BLaER1 (cell line): ENCODE measurements around the gene EEF1A2.

Source experiments
- H3K27ac ChIP-seq: shearing (Covaris generic); formaldehyde crosslinking; 2 replicates; pipeline ENCODE4 v1.8.1; 2022
- H3K27me3 ChIP-seq: shearing (Covaris generic); formaldehyde crosslinking; 2 replicates; pipeline ENCODE4 v1.8.1; 2022
- H3K36me3 ChIP-seq: shearing (Covaris generic); formaldehyde crosslinking; 2 replicates; pipeline ENCODE4 v1.8.1; 2022
- H3K4me1 ChIP-seq: shearing (Covaris generic); formaldehyde crosslinking; 2 replicates; pipeline ENCODE4 v1.8.1; 2022
- H3K4me2 ChIP-seq: shearing (Covaris generic); formaldehyde crosslinking; 2 replicates; pipeline ENCODE4 v1.8.1; 2022
- H3K4me3 ChIP-seq: shearing (Covaris generic); formaldehyde crosslinking; 2 replicates; pipeline ENCODE4 v1.8.1; 2022
- H3K9ac ChIP-seq: shearing (Covaris generic); formaldehyde crosslinking; 2 replicates; pipeline ENCODE4 v1.8.1; 2022
- H3K9me3 ChIP-seq: shearing (Covaris generic); formaldehyde crosslinking; 2 replicates; pipeline ENCODE4 v1.8.1; 2022
- H4K20me1 ChIP-seq: shearing (Covaris generic); formaldehyde crosslinking; 2 replicates; pipeline ENCODE4 v1.8.1; 2022
- Cebpa-rat ChIP-seq: shearing (Covaris generic); IDR thresholded peaks from 2 replicates; pipeline ENCODE4 v1.8.1; 2022

Gene EEF1A2

GRCh38 chr20:63438121-63438520 is 60.8 kb downstream of the EEF1A2 start:
- no peak overlapping the region for H3K4me2 ChIP-seq
- no peaks in the 10 kb centered on the region for H3K36me3 ChIP-seq
- TF ChIP-seq Cebpa-rat: no peak
- peaks cover 94% of the 10 kb centered on the region for H3K4me1 ChIP-seq
- no peak overlapping the region for H3K4me3 ChIP-seq
- no peaks in the 10 kb centered on the region for H3K9me3 ChIP-seq
- peaks cover 14% of the 10 kb centered on the region; the same call in 1 of the 2 replicates for H3K27me3 ChIP-seq
- peaks cover 31% of the 10 kb centered on the region for H4K20me1 ChIP-seq
- H3K27ac ChIP-seq: no peak overlapping the region
- no peak overlapping the region for H3K9ac ChIP-seq
